NCI-H2227 (cell line): ENCODE measurements around the gene VSNL1.

Experiments used
- DNase-seq: peaks from one replicate; lab custom pipeline; 2025; ENCODE audit not compliant: unreplicated experiment; lab: John Stamatoyannopoulos, UW

Gene VSNL1

GRCh38 chr2:17688600-17688999 lies 148.1 kb downstream of the VSNL1 start:
- DNase-seq, result no peak

- DNase-seq, result no peak
Measured at GRCh38 chr2:17689010-17689409, 148.5 kb downstream of the VSNL1 start.

GRCh38 chr2:17690776-17691175 lies 150.3 kb downstream of the VSNL1 start:
- no peak for DNase-seq
